ENCODE data around the gene PRDX2. TPM values are rescaled to one million over a fixed set of nuclear protein-coding genes. Genes with fewer than 3 reads are reported as not detected.

PRDX2 gene
- total RNA-seq, 1 experiment from 2014 or later, result 406 TPM

- no TSS peak for BruUV-seq (replicated peaks)
- CTCF ChIA-PET, result no interaction called here
- DNase-seq (ENCODE audit: low spot score), result no peak
- H3K4me1 ChIP-seq (ENCODE audit: insufficient read depth, low read length, poor library complexity, severe bottlenecking), result peaks cover 13% of the 10 kb centered on the region
- peaks cover 4% of the 10 kb centered on the region for H3K36me3 ChIP-seq (ENCODE audit: insufficient read depth, low read length, poor library complexity, severe bottlenecking)
- no peaks in the 10 kb centered on the region for H3K9me3 ChIP-seq (ENCODE audit: low read depth, low read length, poor library complexity, severe bottlenecking)
- intact Hi-C loops (cut with micrococcal nuclease; ENCODE audit: unreplicated experiment), result no loop called here
- H3K4me3 ChIP-seq (ENCODE audit: low read depth, low read length, poor library complexity, severe bottlenecking), result no peak overlapping the region
- POLR2A ChIA-PET (ENCODE audit: low non-redundant PET), result no interaction called here
- H3K27me3 ChIP-seq (replicated peaks; ENCODE audit: insufficient read depth, low read depth, low read length, poor library complexity), result no peaks in the 10 kb centered on the region
- TF ChIP-seq EZH2 (IDR thresholded peaks at IDR 0.05; ENCODE audit: borderline replicate concordance, low read depth, low read length, poor library complexity, severe bottlenecking) (no peak), CTCF (conservative IDR thresholded peaks at IDR 0.05; ENCODE audit: low read depth, low read length) (no peak)
- H3K27ac ChIP-seq (ENCODE audit: low read depth, low read length, poor library complexity, severe bottlenecking), result no peak overlapping the region
These were observed 42.6 kb upstream of the PRDX2 start for GRCh38 chr19:12843999-12844732.

- CTCF ChIA-PET, result no interaction called here
- POLR2A ChIA-PET (ENCODE audit: low non-redundant PET), result no interaction called here
- no peaks in the 10 kb centered on the region for H3K9me3 ChIP-seq (ENCODE audit: low read depth, low read length, poor library complexity, severe bottlenecking)
These were observed 41.7 kb upstream of the PRDX2 start for GRCh38 chr19:12843328-12843727.

GRCh38 chr19:12842511-12842910, 40.9 kb upstream of the PRDX2 start:
- Histone ChIP-seq H3K9me3 (ENCODE audit: low read depth, low read length, poor library complexity, severe bottlenecking) (no peaks in the 10 kb centered on the region), H3K27ac (ENCODE audit: low read depth, low read length, poor library complexity, severe bottlenecking) (no peak overlapping the region), H3K27me3 (replicated peaks; ENCODE audit: insufficient read depth, low read depth, low read length, poor library complexity) (no peaks in the 10 kb centered on the region), H3K4me1 (ENCODE audit: insufficient read depth, low read length, poor library complexity, severe bottlenecking) (peaks cover 13% of the 10 kb centered on the region), H3K4me3 (ENCODE audit: low read depth, low read length, poor library complexity, severe bottlenecking) (no peak overlapping the region), H3K36me3 (ENCODE audit: insufficient read depth, low read length, poor library complexity, severe bottlenecking) (no peaks in the 10 kb centered on the region)
- intact Hi-C loops (cut with micrococcal nuclease; ENCODE audit: unreplicated experiment), result no loop called here
- ChIA-PET CTCF (no interaction called here), POLR2A (ENCODE audit: low non-redundant PET) (no interaction called here)
- TF ChIP-seq EZH2 (IDR thresholded peaks at IDR 0.05; ENCODE audit: borderline replicate concordance, low read depth, low read length, poor library complexity, severe bottlenecking) (no peak), CTCF (conservative IDR thresholded peaks at IDR 0.05; ENCODE audit: low read depth, low read length) (no peak)
- no TSS peak for BruUV-seq (replicated peaks)
- no peak for DNase-seq (ENCODE audit: low spot score)

More at GRCh38 chr19:12843328-12843727, 41.7 kb upstream of the PRDX2 start:
- H3K27ac ChIP-seq (ENCODE audit: low read depth, low read length, poor library complexity, severe bottlenecking), result no peak overlapping the region
- intact Hi-C loops (cut with micrococcal nuclease; ENCODE audit: unreplicated experiment), result no loop called here
- H3K27me3 ChIP-seq (replicated peaks; ENCODE audit: insufficient read depth, low read depth, low read length, poor library complexity), result no peaks in the 10 kb centered on the region
- H3K4me3 ChIP-seq (ENCODE audit: low read depth, low read length, poor library complexity, severe bottlenecking), result no peak overlapping the region
- no TSS peak for BruUV-seq (replicated peaks)
- TF ChIP-seq EZH2 (IDR thresholded peaks at IDR 0.05; ENCODE audit: borderline replicate concordance, low read depth, low read length, poor library complexity, severe bottlenecking) (no peak), CTCF (conservative IDR thresholded peaks at IDR 0.05; ENCODE audit: low read depth, low read length) (no peak)
- peaks cover 13% of the 10 kb centered on the region for H3K4me1 ChIP-seq (ENCODE audit: insufficient read depth, low read length, poor library complexity, severe bottlenecking)
- peaks cover 4% of the 10 kb centered on the region for H3K36me3 ChIP-seq (ENCODE audit: insufficient read depth, low read length, poor library complexity, severe bottlenecking)
- DNase-seq (ENCODE audit: low spot score), result no peak

Measured in A673 (cell line).